ENCODE results near the gene UTS2B.
A peak's percentile ranks its signal among the peaks of the same experiment; 100 is the strongest.

Gene UTS2B

DNA sequence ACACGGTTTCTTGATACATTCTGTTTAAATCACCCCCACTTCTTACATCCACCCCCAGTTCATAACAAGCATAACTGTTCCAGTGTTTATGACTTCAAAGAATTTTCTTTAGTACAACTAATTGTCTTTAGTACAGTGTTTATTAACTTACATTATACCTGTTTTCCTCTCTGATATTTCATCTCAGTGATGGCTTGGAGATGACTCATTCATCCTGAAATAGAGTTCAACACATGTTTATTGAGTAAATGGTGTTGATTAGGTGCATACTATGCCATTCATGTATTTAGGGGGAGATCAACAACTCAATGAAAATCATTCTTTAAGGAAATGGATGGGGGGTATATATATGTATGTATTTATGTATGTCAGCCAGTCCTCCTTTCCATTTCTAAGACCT is 21.7 kb upstream of the UTS2B start:
- DNase-seq (ENCODE audit: low read depth in 2 of 2): no peak

GRCh38 chr3:191350396-191351090 is 20.2 kb upstream of the UTS2B start:
- no peak for DNase-seq (ENCODE audit: low read depth in 2 of 2)

GRCh38 chr3:191348098-191348497 is 17.8 kb upstream of the UTS2B start:
- DNase-seq (ENCODE audit: low read depth in 2 of 2): no peak

DNA sequence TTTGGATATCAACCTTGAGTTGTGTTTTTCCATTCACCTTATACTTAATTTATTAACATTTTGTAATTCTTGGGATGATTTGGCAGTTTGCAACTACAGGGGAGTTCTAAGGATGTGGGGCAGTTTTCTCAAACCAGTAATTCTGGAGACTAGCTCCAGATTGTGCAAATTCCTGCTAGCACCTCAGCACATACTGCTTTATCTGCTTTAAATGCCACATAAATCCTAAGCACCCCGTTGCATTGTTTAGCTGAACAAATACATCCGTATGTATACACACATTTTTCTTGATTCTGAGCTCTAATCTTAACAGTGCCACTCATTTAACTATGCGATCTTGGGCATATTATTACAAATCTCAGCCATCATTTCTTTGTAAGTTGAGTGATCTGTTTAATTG is 16.9 kb upstream of the UTS2B start:
- DNase-seq (ENCODE audit: low read depth in 2 of 2): no peak

DNA sequence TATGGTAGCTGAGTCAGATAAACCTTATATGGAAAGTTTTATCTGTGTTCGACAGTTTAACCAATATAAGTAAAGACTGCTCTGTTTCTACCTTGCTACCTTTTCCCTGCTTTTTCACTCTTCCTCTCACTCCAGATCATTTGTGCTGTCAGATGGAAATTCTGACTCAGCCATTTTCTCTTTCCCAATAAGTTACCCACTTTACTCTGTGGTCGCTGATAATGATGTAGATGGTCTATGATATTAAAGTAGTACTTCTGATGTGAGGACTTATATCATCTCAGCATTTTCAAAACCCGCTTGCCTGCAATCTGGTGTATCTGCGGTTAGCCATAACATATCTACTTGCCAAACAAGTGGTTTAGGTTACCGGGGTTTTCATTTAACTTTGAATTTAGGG is 15.0 kb upstream of the UTS2B start:
- no peak for DNase-seq (ENCODE audit: low read depth in 2 of 2)

GRCh38 chr3:191343913-191344312 is 13.6 kb upstream of the UTS2B start:
- DNase-seq (ENCODE audit: low read depth in 2 of 2): no peak

DNA sequence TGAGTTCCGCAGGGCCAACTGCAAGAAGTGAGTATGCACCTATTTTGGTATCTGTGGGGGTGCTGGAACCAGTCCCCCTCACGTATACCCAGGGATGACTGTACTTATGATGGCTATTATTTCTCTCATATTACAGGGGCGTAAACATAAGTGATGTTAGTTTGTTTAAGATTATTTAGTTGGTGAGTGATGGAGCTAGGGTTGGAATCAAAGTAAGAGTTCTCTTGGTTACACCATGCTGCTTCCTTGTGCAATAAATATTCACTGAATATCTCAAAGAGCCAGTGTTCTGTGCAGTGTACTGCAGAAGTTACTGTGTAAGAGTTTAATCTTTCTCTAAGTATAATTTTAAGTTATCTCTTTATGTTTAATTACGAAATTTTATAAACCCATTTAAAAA is 12.8 kb upstream of the UTS2B start:
- no peak for DNase-seq (ENCODE audit: low read depth in 2 of 2)

DNA sequence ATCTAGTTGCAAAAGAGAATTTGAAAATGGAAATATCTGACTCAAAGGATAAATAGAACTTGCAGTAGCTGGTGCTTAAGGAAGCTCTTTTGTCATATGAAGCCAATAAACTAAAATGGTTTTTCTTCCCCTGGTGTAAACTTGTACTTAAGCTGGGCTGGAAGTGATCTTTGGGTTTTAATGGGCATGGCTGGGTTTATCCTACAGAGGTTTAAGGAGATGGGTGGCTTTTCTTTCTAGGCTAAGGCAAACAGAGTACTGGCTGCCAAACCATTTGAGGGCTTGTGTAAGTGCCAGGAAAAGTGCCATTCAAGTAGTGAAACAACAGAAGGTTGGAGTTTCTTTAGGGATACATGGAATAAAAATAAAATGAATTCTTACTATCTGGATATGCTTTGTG is 12.1 kb upstream of the UTS2B start:
- DNase-seq (ENCODE audit: low read depth in 2 of 2): no peak

DNA sequence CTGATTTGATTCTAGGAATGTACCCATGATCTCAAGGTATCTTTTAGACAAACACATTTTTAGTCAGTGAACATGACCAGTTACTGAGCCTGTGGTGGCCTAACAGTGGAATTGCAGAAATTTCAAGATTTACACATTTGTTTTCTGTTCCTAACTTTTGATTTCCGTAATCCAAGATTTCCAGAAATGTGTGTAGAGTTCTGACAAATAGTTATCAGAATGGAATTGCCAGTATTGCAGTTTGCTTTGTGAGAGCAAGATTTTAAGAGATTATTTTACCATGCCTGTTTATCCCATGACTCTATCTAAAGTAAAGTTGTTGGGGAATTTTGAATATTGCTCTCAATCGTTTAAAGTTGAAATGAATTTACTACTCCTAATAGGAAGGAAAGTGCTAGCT is 11.7 kb upstream of the UTS2B start:
- DNase-seq (ENCODE audit: low read depth in 2 of 2): no peak

GRCh38 chr3:191340966-191341365 is 10.6 kb upstream of the UTS2B start:
- no peak for DNase-seq (ENCODE audit: low read depth in 2 of 2)

DNA sequence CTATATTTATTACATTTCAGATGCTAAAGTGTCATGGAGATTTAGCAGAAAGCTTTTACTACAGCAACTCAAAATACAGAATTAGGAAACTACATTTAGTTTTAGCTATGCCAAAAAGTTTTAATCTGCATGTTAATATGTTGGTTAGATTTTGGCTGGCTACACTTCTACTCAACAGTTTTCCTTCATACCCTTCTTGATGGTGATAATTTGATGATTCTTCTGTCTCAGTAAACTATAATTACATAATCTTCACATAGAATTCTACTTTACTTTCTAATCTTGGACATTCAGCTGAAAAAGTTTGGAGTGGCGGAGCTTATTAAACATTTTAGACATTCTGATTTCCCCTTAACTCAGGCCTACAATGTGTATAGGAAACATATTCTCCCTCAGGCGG is 10.0 kb upstream of the UTS2B start:
- DNase-seq (ENCODE audit: low read depth in 2 of 2): no peak

GRCh38 chr3:191339316-191339917 is 9.1 kb upstream of the UTS2B start:
- DNase-seq (ENCODE audit: low read depth in 2 of 2): no peak

DNA sequence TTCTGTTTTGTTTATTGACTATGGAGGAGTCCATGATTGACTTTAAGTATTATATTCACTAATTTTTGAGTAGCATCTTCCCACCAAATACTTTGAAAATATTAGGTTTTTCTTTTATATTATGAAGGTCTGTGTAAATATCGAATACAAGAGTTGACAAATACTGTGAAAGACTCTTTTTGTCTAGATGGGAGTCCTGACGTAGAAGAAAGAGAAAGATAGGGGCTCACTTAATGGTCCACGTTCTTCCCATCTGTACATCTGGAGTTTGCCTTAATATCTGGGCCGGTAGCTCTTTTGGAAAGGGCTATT is 7.8 kb upstream of the UTS2B start:
- DNase-seq (ENCODE audit: low read depth in 2 of 2): no peak

- DNase-seq (ENCODE audit: low read depth in 2 of 2): no peak
These were observed 6.5 kb upstream of the UTS2B start for GRCh38 chr3:191336833-191337232.

GRCh38 chr3:191334346-191334893 is 4.1 kb upstream of the UTS2B start:
- no peak for DNase-seq (ENCODE audit: low read depth in 2 of 2)

GRCh38 chr3:191333298-191333880 is 3.1 kb upstream of the UTS2B start:
- DNase-seq (ENCODE audit: low read depth in 2 of 2): no peak

- DNase-seq (ENCODE audit: low read depth in 2 of 2): no peak
These were observed 1.1 kb upstream of the UTS2B start for GRCh38 chr3:191331388-191331787.

DNA sequence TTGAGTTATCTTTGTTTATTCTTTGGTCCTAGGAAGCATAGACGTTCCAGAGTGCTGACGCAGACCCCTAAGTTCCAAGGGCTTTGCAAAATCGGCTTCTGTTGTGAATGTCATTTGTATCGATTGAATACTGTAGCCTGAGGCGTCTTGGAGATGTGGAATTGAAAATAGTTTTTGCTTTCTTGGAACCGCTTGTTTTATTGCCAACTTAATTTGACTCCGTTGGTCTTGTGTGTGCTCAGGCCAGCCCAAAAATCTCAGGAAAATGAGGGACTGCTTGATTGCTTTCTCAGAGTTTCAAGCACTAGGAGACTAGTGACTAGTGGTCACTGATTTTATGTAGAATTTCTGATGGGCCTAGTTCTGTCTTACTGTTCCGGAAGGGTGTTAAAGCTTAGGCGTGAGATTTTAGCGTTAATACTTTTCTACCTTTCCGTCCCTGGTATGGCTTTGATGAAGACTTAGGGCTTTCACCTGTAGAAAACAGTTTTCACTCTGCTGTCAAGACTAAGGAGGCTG is 263 bp upstream of the UTS2B start:
- DNase-seq (ENCODE audit: low read depth in 2 of 2): peak; percentile 53

DNA sequence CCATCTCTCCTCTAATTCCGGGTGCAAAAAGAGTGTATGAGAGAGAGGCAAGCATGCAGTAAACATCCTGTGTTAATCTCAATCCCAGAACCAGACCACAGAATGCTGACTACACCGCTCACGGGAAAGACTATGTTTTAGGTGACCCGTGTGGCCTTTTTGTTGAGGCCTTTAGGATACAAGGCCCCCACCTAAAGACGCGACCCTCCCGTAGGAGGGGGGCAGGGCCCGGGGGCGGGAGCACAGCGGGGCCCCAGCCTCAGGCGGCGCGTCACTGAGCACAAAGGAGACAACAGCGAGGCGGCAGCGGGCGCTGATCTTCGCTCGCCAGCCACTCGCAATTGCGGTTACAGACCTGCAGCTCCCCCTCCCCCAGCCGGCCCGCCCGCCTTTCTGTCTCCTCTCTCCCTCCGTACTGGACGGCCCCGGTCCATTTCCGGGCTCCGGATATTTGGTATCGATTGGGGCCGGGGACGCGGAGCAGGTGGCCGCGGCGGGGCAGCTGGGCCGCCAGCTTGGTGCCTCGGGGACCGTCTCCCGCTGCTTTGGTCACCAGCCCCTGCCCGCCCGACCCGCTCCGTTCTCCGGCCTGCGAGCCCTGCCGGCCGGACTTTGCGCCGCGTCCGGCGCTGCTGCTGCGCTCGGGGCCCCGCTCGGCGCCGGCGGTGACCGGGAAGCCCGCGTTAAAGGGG is 1.2 kb downstream of the UTS2B start, which contains the start of gene CCDC50:
Gene CCDC50, plus strand, starts transcription at position 433 of the 692 bp plus-strand sequence. CDS start 281 bp downstream, outside the sequence.
- peak; percentile 42 to 43 for DNase-seq (ENCODE audit: low read depth in 2 of 2)

DNA sequence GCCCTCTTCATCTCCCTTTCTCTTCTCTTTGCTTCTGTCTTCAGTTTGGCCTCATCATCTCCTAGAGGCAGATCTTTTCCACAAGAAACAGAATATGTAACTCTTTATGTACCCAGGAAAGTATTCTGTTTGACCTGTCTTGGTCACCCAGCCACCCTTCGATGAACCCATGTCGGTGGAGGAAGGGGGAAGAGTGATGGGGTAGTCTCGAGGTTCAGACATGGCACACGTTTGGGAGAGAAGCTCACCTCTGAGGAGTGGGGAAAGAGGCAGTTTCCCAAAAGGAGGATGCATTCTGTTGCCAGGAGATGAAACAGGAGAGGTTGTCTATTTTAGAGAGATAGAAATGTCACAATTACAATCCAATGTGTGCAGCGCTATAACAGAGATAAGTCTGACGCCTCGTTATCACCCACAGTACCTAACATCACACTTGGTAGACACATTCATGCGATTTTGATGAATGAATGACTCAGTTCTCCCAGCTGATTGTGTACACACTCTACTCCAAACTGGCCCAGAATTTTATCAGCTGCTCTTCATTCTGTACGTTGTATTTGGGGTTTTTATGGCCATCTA is 1.9 kb downstream of the UTS2B start:
- no peak for DNase-seq (ENCODE audit: low read depth in 2 of 2)

- no peak for DNase-seq (ENCODE audit: low read depth in 2 of 2)
These were observed 2.8 kb downstream of the UTS2B start for GRCh38 chr3:191327526-191327925.

- no peak for DNase-seq (ENCODE audit: low read depth in 2 of 2)
These were observed 5.4 kb downstream of the UTS2B start for GRCh38 chr3:191324936-191325335.

Data from fibroblast of skin of left quadriceps (primary cell).